ENCODE results near the gene PSMD5. TPM values are rescaled to one million over a fixed set of nuclear protein-coding genes. Genes with fewer than 3 reads are reported as not detected.

The PSMD5 gene
- total RNA-seq, 2 donors from 2014 or later: 33.2 to 60.2 TPM

- DNase-seq: no peak
- Histone ChIP-seq H3K4me3 (no peak overlapping the region), H3K27ac (no peak overlapping the region), H3K27me3 (no peaks in the 10 kb centered on the region), H3K9me3 (no peaks in the 10 kb centered on the region), H3K36me3 (no peaks in the 10 kb centered on the region), H3K9ac (ENCODE audit: low read depth in 2 of 2, low read length in 2 of 2) (no peak overlapping the region), H3K4me1 (peaks cover 1% of the 10 kb centered on the region)
- no peak for TF ChIP-seq CTCF (IDR thresholded peaks at IDR 0.05)
- intact Hi-C loops (cut with DNase I): no loop called here
Measured at GRCh38 chr9:120846906-120847305, 4.2 kb upstream of the PSMD5 start.

- no peak for DNase-seq
- H3K27ac ChIP-seq: no peak overlapping the region
- H3K9me3 ChIP-seq: no peaks in the 10 kb centered on the region
- peaks cover 3% of the 10 kb centered on the region for H3K4me1 ChIP-seq
- intact Hi-C loops (cut with DNase I): no loop called here
- H3K9ac ChIP-seq (ENCODE audit: low read depth in 2 of 2, low read length in 2 of 2): no peak overlapping the region
- H3K36me3 ChIP-seq: no peaks in the 10 kb centered on the region
- no peak for TF ChIP-seq CTCF (IDR thresholded peaks at IDR 0.05)
- no peak overlapping the region for H3K4me3 ChIP-seq
- no peaks in the 10 kb centered on the region for H3K27me3 ChIP-seq
Measured at GRCh38 chr9:120846251-120846889, 3.6 kb upstream of the PSMD5 start.

- Histone ChIP-seq H3K27ac (no peak overlapping the region), H3K27me3 (no peaks in the 10 kb centered on the region), H3K36me3 (no peaks in the 10 kb centered on the region), H3K4me3 (no peak overlapping the region), H3K9ac (ENCODE audit: low read depth in 2 of 2, low read length in 2 of 2) (no peak overlapping the region), H3K9me3 (no peaks in the 10 kb centered on the region), H3K4me1 (peaks cover 3% of the 10 kb centered on the region)
- TF ChIP-seq CTCF (IDR thresholded peaks at IDR 0.05): no peak
- no peak for DNase-seq
- intact Hi-C loops (cut with DNase I): no loop called here
Measured at GRCh38 chr9:120845255-120845654, 2.5 kb upstream of the PSMD5 start.

- H3K27me3 ChIP-seq: no peaks in the 10 kb centered on the region
- DNase-seq: no peak
- intact Hi-C loops (cut with DNase I): no loop called here
- H3K27ac ChIP-seq: peak overlapping the region; percentile 86
- peaks cover 3% of the 10 kb centered on the region for H3K4me1 ChIP-seq
- H3K4me3 ChIP-seq: peak overlapping the region; percentile 75
- H3K9me3 ChIP-seq: no peaks in the 10 kb centered on the region
- peak overlapping the region; percentile 92 to 98 for H3K9ac ChIP-seq (ENCODE audit: low read depth in 2 of 2, low read length in 2 of 2)
- TF ChIP-seq CTCF (IDR thresholded peaks at IDR 0.05): no peak
- H3K36me3 ChIP-seq: no peaks in the 10 kb centered on the region
Measured at GRCh38 chr9:120841930-120842684, 615 bp downstream of the PSMD5 start.

GRCh38 chr9:120839146-120839545 is 3.6 kb downstream of the PSMD5 start:
- no peak overlapping the region for H3K9ac ChIP-seq (ENCODE audit: low read depth in 2 of 2, low read length in 2 of 2)
- no peak overlapping the region for H3K27ac ChIP-seq
- intact Hi-C loops (cut with DNase I): no loop called here
- no peaks in the 10 kb centered on the region for H3K27me3 ChIP-seq
- no peak for TF ChIP-seq CTCF (IDR thresholded peaks at IDR 0.05)
- no peak for DNase-seq
- H3K9me3 ChIP-seq: no peaks in the 10 kb centered on the region
- H3K36me3 ChIP-seq: no peaks in the 10 kb centered on the region
- H3K4me1 ChIP-seq: peaks cover 3% of the 10 kb centered on the region
- no peak overlapping the region for H3K4me3 ChIP-seq

All from colonic mucosa (tissue), 4 donors.